SK-N-SH treated with all-trans-retinoic acid at 6 μM for 48 hours (cell line): ENCODE results near the gene TWF2.

Source experiments
- ARNTL ChIP-seq: fragments of 450-650 bp; formaldehyde crosslinking; IDR thresholded peaks from 2 replicates; pipeline ENCODE4 v1.5.0; 2020; ENCODE audit warnings: low read depth, mild to moderate bottlenecking, moderate library complexity, borderline replicate concordance
- BACH2 ChIP-seq: fragments of 250-450 bp; sonication (Bioruptor Pico); IDR thresholded peaks from 2 replicates; pipeline ENCODE4 v1.9.0; 2021; ENCODE audit warnings: mild to moderate bottlenecking, borderline replicate concordance
- OSR1 ChIP-seq: fragments of 250-450 bp; sonication (Bioruptor Pico); IDR thresholded peaks from 2 replicates; pipeline ENCODE4 v1.8.0; 2022; ENCODE audit warnings: moderate library complexity, mild to moderate bottlenecking, inconsistent platforms
- RARB ChIP-seq: fragments of 250-450 bp; sonication (Bioruptor Pico); IDR thresholded peaks from 2 replicates; pipeline ENCODE4 v1.8.0; 2021; ENCODE audit warnings: mild to moderate bottlenecking, moderate library complexity
- SNAI2 ChIP-seq: fragments of 250-450 bp; sonication (Bioruptor Pico); IDR thresholded peaks from 2 replicates; pipeline ENCODE4 v1.5.0; 2020; ENCODE audit warnings: mild to moderate bottlenecking, moderate library complexity
- ZC3H10 ChIP-seq: fragments of 250-450 bp; sonication (Bioruptor Pico); IDR thresholded peaks from 2 replicates; pipeline ENCODE4 v1.5.1; 2021; ENCODE audit warnings: mild to moderate bottlenecking, moderate library complexity
- ZFP3 ChIP-seq: fragments of 250-450 bp; sonication (Bioruptor Pico); IDR thresholded peaks from 2 replicates; pipeline ENCODE4 v1.5.0; 2020; ENCODE audit warnings: mild to moderate bottlenecking, moderate library complexity
- ZNF70 ChIP-seq: fragments of 450-650 bp; formaldehyde crosslinking; IDR thresholded peaks from 2 replicates; pipeline ENCODE4 v1.5.0; 2020; ENCODE audit warnings: mild to moderate bottlenecking, moderate library complexity
- ZNF8 ChIP-seq: fragments of 450-650 bp; formaldehyde crosslinking; IDR thresholded peaks from 2 replicates; pipeline ENCODE4 v1.5.0; 2020; ENCODE audit warnings: mild to moderate bottlenecking, moderate library complexity
- TF ChIP-seq, protein P1 (sequence below): fragments of 250-450 bp; sonication (Bioruptor Pico); IDR thresholded peaks from 2 replicates; pipeline ENCODE4 v1.5.1; 2020; ENCODE audit warnings: low read depth, mild to moderate bottlenecking, moderate library complexity
- TF ChIP-seq, protein P2 (sequence below): fragments of 250-450 bp; sonication (Bioruptor Pico); IDR thresholded peaks from 2 replicates; pipeline ENCODE4 v1.8.0; 2020; ENCODE audit warnings: mild to moderate bottlenecking, moderate library complexity, borderline replicate concordance
- TF ChIP-seq, protein P3 (sequence below): fragments of 250-450 bp; sonication (Bioruptor Pico); IDR thresholded peaks from 2 replicates; pipeline ENCODE4 v1.5.1; 2021; ENCODE audit warnings: mild to moderate bottlenecking, moderate library complexity
- TF ChIP-seq, protein P4 (sequence below): fragments of 250-450 bp; sonication (Bioruptor Pico); IDR thresholded peaks from 2 replicates; pipeline ENCODE4 v1.8.0; 2021; ENCODE audit warnings: low read depth, mild to moderate bottlenecking, moderate library complexity, borderline replicate concordance
- TF ChIP-seq, protein P5 (sequence below): fragments of 250-450 bp; sonication (Bioruptor Pico); IDR thresholded peaks from 2 replicates; pipeline ENCODE4 v1.5.0; 2020; ENCODE audit warnings: mild to moderate bottlenecking, moderate library complexity

DNA sequence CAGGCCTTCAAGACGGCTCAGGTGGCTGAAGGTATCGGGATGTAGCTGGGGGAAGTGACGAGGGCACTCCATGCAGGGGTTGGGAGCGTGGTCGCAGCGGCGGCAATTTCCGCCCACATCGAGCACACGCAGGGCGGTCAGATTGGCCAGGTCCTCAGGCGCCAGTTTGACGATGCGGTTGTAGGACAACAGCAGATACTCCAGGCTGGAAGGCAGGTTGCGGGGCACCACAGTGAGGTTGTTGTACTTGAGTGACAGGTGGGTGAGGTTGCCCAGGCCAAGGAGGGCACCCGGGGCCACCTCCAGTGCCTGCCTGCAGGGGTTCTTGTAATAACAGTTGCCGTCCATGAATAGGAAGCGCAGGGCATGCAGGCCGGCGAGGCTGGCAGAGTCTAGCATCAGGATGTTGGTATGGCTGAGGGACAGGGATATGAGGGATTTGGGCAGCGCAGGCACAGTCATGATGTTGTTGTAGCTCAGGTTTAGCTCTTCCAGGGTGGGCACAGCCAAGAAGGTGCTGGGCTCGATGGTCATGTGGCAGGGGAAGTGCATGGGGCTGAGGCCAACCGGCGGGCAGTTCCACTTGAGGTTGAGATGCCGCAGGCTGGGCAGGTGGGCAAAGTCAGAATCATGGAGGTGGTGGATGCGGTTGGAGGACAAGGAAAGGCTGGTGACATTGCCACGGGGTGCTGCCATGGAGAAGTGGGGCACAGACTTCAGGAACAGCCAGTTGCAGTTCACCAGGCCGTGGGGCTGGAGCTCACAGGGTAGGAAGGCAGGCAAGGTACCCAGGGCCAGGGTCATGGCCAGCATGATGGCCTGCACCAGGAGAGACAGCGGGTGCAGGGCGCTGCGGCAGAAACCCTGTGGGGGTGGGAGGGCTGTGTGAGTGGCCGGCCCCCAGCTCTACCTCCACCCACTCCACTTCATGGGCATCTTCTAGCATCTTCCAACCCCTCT lies 15.2 kb downstream of the TWF2 start:
- TF ChIP-seq SNAI2 (CRISPR knock-in tag) (no peak), ARNTL (CRISPR knock-in tag) (no peak), ZNF70 (no peak), ZC3H10 (no peak), ZFP3 (CRISPR knock-in tag) (no peak), BACH2 (CRISPR knock-in tag) (no peak), RARB (no peak), OSR1 (no peak), ZNF8 (no peak)
- TF ChIP-seq, protein P1, sequence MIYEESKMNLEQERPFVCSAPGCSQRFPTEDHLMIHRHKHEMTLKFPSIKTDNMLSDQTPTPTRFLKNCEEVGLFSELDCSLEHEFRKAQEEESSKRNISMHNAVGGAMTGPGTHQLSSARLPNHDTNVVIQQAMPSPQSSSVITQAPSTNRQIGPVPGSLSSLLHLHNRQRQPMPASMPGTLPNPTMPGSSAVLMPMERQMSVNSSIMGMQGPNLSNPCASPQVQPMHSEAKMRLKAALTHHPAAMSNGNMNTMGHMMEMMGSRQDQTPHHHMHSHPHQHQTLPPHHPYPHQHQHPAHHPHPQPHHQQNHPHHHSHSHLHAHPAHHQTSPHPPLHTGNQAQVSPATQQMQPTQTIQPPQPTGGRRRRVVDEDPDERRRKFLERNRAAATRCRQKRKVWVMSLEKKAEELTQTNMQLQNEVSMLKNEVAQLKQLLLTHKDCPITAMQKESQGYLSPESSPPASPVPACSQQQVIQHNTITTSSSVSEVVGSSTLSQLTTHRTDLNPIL (CRISPR knock-in tag): no peak
- TF ChIP-seq, protein P2, sequence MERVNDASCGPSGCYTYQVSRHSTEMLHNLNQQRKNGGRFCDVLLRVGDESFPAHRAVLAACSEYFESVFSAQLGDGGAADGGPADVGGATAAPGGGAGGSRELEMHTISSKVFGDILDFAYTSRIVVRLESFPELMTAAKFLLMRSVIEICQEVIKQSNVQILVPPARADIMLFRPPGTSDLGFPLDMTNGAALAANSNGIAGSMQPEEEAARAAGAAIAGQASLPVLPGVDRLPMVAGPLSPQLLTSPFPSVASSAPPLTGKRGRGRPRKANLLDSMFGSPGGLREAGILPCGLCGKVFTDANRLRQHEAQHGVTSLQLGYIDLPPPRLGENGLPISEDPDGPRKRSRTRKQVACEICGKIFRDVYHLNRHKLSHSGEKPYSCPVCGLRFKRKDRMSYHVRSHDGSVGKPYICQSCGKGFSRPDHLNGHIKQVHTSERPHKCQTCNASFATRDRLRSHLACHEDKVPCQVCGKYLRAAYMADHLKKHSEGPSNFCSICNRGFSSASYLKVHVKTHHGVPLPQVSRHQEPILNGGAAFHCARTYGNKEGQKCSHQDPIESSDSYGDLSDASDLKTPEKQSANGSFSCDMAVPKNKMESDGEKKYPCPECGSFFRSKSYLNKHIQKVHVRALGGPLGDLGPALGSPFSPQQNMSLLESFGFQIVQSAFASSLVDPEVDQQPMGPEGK: no peak
- TF ChIP-seq, protein P3, sequence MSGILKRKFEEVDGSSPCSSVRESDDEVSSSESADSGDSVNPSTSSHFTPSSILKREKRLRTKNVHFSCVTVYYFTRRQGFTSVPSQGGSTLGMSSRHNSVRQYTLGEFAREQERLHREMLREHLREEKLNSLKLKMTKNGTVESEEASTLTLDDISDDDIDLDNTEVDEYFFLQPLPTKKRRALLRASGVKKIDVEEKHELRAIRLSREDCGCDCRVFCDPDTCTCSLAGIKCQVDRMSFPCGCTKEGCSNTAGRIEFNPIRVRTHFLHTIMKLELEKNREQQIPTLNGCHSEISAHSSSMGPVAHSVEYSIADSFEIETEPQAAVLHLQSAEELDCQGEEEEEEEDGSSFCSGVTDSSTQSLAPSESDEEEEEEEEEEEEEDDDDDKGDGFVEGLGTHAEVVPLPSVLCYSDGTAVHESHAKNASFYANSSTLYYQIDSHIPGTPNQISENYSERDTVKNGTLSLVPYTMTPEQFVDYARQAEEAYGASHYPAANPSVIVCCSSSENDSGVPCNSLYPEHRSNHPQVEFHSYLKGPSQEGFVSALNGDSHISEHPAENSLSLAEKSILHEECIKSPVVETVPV (CRISPR knock-in tag): no peak
- TF ChIP-seq, protein P4, sequence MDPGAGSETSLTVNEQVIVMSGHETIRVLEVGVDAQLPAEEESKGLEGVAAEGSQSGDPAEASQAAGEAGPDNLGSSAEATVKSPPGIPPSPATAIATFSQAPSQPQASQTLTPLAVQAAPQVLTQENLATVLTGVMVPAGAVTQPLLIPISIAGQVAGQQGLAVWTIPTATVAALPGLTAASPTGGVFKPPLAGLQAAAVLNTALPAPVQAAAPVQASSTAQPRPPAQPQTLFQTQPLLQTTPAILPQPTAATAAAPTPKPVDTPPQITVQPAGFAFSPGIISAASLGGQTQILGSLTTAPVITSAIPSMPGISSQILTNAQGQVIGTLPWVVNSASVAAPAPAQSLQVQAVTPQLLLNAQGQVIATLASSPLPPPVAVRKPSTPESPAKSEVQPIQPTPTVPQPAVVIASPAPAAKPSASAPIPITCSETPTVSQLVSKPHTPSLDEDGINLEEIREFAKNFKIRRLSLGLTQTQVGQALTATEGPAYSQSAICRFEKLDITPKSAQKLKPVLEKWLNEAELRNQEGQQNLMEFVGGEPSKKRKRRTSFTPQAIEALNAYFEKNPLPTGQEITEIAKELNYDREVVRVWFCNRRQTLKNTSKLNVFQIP (CRISPR knock-in tag): no peak
- TF ChIP-seq, protein P5, sequence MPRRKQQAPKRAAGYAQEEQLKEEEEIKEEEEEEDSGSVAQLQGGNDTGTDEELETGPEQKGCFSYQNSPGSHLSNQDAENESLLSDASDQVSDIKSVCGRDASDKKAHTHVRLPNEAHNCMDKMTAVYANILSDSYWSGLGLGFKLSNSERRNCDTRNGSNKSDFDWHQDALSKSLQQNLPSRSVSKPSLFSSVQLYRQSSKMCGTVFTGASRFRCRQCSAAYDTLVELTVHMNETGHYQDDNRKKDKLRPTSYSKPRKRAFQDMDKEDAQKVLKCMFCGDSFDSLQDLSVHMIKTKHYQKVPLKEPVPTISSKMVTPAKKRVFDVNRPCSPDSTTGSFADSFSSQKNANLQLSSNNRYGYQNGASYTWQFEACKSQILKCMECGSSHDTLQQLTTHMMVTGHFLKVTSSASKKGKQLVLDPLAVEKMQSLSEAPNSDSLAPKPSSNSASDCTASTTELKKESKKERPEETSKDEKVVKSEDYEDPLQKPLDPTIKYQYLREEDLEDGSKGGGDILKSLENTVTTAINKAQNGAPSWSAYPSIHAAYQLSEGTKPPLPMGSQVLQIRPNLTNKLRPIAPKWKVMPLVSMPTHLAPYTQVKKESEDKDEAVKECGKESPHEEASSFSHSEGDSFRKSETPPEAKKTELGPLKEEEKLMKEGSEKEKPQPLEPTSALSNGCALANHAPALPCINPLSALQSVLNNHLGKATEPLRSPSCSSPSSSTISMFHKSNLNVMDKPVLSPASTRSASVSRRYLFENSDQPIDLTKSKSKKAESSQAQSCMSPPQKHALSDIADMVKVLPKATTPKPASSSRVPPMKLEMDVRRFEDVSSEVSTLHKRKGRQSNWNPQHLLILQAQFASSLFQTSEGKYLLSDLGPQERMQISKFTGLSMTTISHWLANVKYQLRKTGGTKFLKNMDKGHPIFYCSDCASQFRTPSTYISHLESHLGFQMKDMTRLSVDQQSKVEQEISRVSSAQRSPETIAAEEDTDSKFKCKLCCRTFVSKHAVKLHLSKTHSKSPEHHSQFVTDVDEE: no peak
